ENCODE measurements around the gene OLFML3.
"Not testable (repeated sequence)": the region's sequence is repeated elsewhere in the genome, so short reads cannot be mapped to it uniquely, and the experiment has no call there.

Gene OLFML3

GRCh38 chr1:113978863-113979702 lies at the start of gene OLFML3:
Gene OLFML3 (plus strand): TSS chr1:113979474. CDS start chr1:113979517, 43 bp downstream.
- peak; percentile 87 for DNase-seq (ENCODE audit: low spot score)

GRCh38 chr1:113929750-113930498 lies 49.4 kb upstream of the OLFML3 start:
- peak; percentile 63 for DNase-seq (ENCODE audit: low spot score)

- DNase-seq (ENCODE audit: low spot score), result peak; percentile 79
Measured at GRCh38 chr1:113930499-113931161, 48.6 kb upstream of the OLFML3 start.

- peak; percentile 32 for DNase-seq (ENCODE audit: low spot score)
Measured at GRCh38 chr1:113931451-113931851, 47.8 kb upstream of the OLFML3 start.

GRCh38 chr1:113934006-113934405 lies 45.3 kb upstream of the OLFML3 start:
- DNase-seq (ENCODE audit: low spot score), result no peak

- DNase-seq (ENCODE audit: low spot score), result no peak
Measured at GRCh38 chr1:113934511-113935055, 44.7 kb upstream of the OLFML3 start.

- DNase-seq (ENCODE audit: low spot score), result no peak
Measured at GRCh38 chr1:113935176-113935575, 44.1 kb upstream of the OLFML3 start.

- DNase-seq (ENCODE audit: low spot score), result no peak
Measured at GRCh38 chr1:113935970-113936369, 43.3 kb upstream of the OLFML3 start.

- DNase-seq (ENCODE audit: low spot score), result no peak
Measured at GRCh38 chr1:113937146-113937545, 42.1 kb upstream of the OLFML3 start.

- no peak for DNase-seq (ENCODE audit: low spot score)
Measured at GRCh38 chr1:113938192-113938591, 41.1 kb upstream of the OLFML3 start.

GRCh38 chr1:113940365-113941244 lies 38.7 kb upstream of the OLFML3 start:
- DNase-seq (ENCODE audit: low spot score), result no peak

- no peak for DNase-seq (ENCODE audit: low spot score)
Measured at GRCh38 chr1:113941245-113941559, 38.1 kb upstream of the OLFML3 start.

- no peak for DNase-seq (ENCODE audit: low spot score)
Measured at GRCh38 chr1:113942527-113942926, 36.7 kb upstream of the OLFML3 start.

GRCh38 chr1:113943028-113943811 lies 36.1 kb upstream of the OLFML3 start:
- no peak for DNase-seq (ENCODE audit: low spot score)

GRCh38 chr1:113945329-113945728 lies 33.9 kb upstream of the OLFML3 start:
- DNase-seq (ENCODE audit: low spot score), result no peak

- no peak for DNase-seq (ENCODE audit: low spot score)
Measured at GRCh38 chr1:113946112-113946511, 33.2 kb upstream of the OLFML3 start.

- DNase-seq (ENCODE audit: low spot score), result no peak
Measured at GRCh38 chr1:113946678-113947387, 32.4 kb upstream of the OLFML3 start.

GRCh38 chr1:113947388-113948107 lies 31.7 kb upstream of the OLFML3 start:
- DNase-seq (ENCODE audit: low spot score), result no peak

- DNase-seq (ENCODE audit: low spot score), result not testable (repeated sequence)
Measured at GRCh38 chr1:113948151-113948550, 31.1 kb upstream of the OLFML3 start.
